Measurements from ENCODE around the gene PROSER3. TPM values are rescaled to one million over a fixed set of nuclear protein-coding genes. Genes with fewer than 3 reads are reported as not detected.
A peak's percentile ranks its signal among the peaks of the same experiment; 100 is the strongest.

PROSER3 gene
- total and polyA plus RNA-seq, 9 of the 15 experiments (the other 6 are each of a cell fraction or from before 2014, with no cell fraction given): 1.0 to 39.5 (median 5.1) TPM

GRCh38 chr19:35756377-35757230 is 1.4 kb upstream of the PROSER3 start, which contains the start of gene HSPB6:
HSPB6 (minus strand) TSS chr19:35757029; CDS start chr19:35757008, 21 bp downstream.
- H4K20me1 ChIP-seq (replicated peaks; ENCODE audit: control insufficient read depth, insufficient read depth, low read length): no peaks in the 10 kb centered on the region; the same call in 1 of the 2 replicates
- no TSS peak for BruUV-seq (replicated peaks)
- no peak for ATAC-seq
- no peaks in the 10 kb centered on the region for H3K9me1 ChIP-seq (ENCODE audit: control insufficient read depth, insufficient read depth, low read length)
- H3K79me2 ChIP-seq (ENCODE audit: control insufficient read depth, insufficient read depth, low read length): peaks cover 17% of the 10 kb centered on the region
- POLR2A ChIA-PET: interaction anchor here (0.5 to 2.2 kb wide), 4 partner anchors 9 to 784 kb away, joined by 3 to 12 read pairs (median 4); partner anchors contain the start of gene LIN37
- H3K9me3 ChIP-seq (replicated peaks; ENCODE audit: control insufficient read depth, insufficient read depth, low read depth, low read length): no peaks in the 10 kb centered on the region; the same call in 1 of the 2 replicates
- H3K4me3 ChIP-seq: peak within 1 kb of the TSS; percentile 80
- 89% methylated on average over 31 of the region's 52 CpGs for WGBS (ENCODE audit: insufficient coverage, low coverage, missing lambda C conversion rate)
- no peak for FAIRE-seq
- intact Hi-C loops (cut with micrococcal nuclease): no loop called here
- CTCF ChIA-PET (ENCODE audit: low intra/inter-chr PET ratio): no interaction called here
- H3K9ac ChIP-seq (ENCODE audit: insufficient read depth in 1 of 2, low read depth in 2 of 2, low read length in 2 of 2): peak within 1 kb of the TSS; percentile 73 to 93
- peak; percentile 39; the same call in 1 of the 2 replicates for TF ChIP-seq KAT7 (CRISPR knock-in tag; IDR thresholded peaks at IDR 0.05; ENCODE audit: borderline replicate concordance)
- peak; percentile 52 for TF ChIP-seq RBFOX2 (IDR thresholded peaks at IDR 0.05; ENCODE audit: low read depth, low read length)
- no peak for TF ChIP-seq TAF1 (IDR thresholded peaks at IDR 0.05; ENCODE audit: control insufficient read depth, extremely low read depth, insufficient read depth, low read length, severe bottlenecking)
- TF ChIP-seq CGGBP1 (CRISPR knock-in tag; IDR thresholded peaks at IDR 0.05): no peak
- TF ChIP-seq SRSF7 (optimal IDR thresholded peaks at IDR 0.05; ENCODE audit: low read depth, low read length): peak; percentile 21
- peak; percentile 61 for TF ChIP-seq POLR2G (IDR thresholded peaks at IDR 0.05; ENCODE audit: low read depth, low read length)
- TF ChIP-seq GMEB1 (CRISPR knock-in tag; IDR thresholded peaks at IDR 0.05): no peak
- TF ChIP-seq PRPF4 (IDR thresholded peaks at IDR 0.05; ENCODE audit: insufficient read depth, low read depth, low read length, poor library complexity, severe bottlenecking): no peak
- peak; percentile 97 for TF ChIP-seq ZKSCAN8 (CRISPR knock-in tag; IDR thresholded peaks at IDR 0.05)
- peak; percentile 92 for TF ChIP-seq HNRNPL (IDR thresholded peaks at IDR 0.05; ENCODE audit: low read depth, low read length)
- no peaks in the 10 kb centered on the region for H3K27me3 ChIP-seq (ENCODE audit: control insufficient read depth in 2 of 2, insufficient read depth in 2 of 2, low read length in 2 of 2)
- peaks cover 35% of the 10 kb centered on the region; the same call in 2 of the 3 replicates for H3K36me3 ChIP-seq (ENCODE audit: control insufficient read depth, insufficient read depth, low read length)
- peak within 1 kb of the TSS; percentile 56 for H2AFZ ChIP-seq (ENCODE audit: low read depth, low read length)
- peak within 1 kb of the TSS; percentile 83 for H3K27ac ChIP-seq (ENCODE audit: extremely low read depth, low read depth, low read length)
- no peak for DNase-seq (ENCODE audit: extremely low read depth in 1 of 4, low spot score in 3 of 4)
- H3K4me2 ChIP-seq (ENCODE audit: insufficient read depth, low read length): peak within 1 kb of the TSS; percentile 67
- peaks cover 13 to 41% of the 10 kb centered on the region in 2 experiments for H3K4me1 ChIP-seq (replicated peaks in 1 of 2; ENCODE audit: control insufficient read depth in 2 of 2, insufficient read depth in 2 of 2, low read length in 2 of 2)
- in situ Hi-C loops (cut with MboI): no loop called here

Measured in K562 (cell line).